H1 (cell line): ENCODE measurements around the gene SLC19A1. TPM values are rescaled to one million over a fixed set of nuclear protein-coding genes. Genes with fewer than 3 reads are reported as not detected.

Experiments
- SIN3A ChIP-seq, 2 experiments: IDR thresholded peaks in 1 of 2; conservative IDR thresholded peaks in 1 of 2; 2 replicates each; pipeline ENCODE4 v1.6.1; 2011 to 2012; ENCODE audit warnings: low read length in 2 of 2, improper control_type of control experiment in 1 of 2, low read depth in 1 of 2, mild to moderate bottlenecking in 1 of 2
- polyA plus RNA-seq, 7 experiments: library from polyadenylated mRNA; depleted of rRNA in 3 of 7; stranded (reverse) in 5 of 7; unstranded in 2 of 7; fragments of >200 nt in 5 of 7; fragments of 200-250 nt in 2 of 7; gene quantifications; 1 replicate in 5 of 7; 2 replicates in 1 of 7; 4 replicates in 1 of 7; pipeline versions ENCODE4 v1.2.1 to v1.2.3, GENCODE V29; 2011 to 2013; ENCODE audit warnings: missing spikeins in 2 of 7, mixed read lengths in 2 of 7
- total RNA-seq: library from RNA; stranded (reverse); fragmentation: NEBNext Ultra II Directional; extraction: Animal tissue kit (Norgen Biotek cat#: 25700); gene quantifications from 2 replicates; pipeline ENCODE4 v1.2.1, GENCODE V29; 2021

SLC19A1 gene
- total and polyA plus RNA-seq, 2 of the 8 experiments (the other 6 are each of a cell fraction or from before 2014, with no cell fraction given): 31.6 to 43.8 TPM

GRCh38 chr21:45491056-45491455 is 51.2 kb downstream of the SLC19A1 start (continued):
- TF ChIP-seq SIN3A (conservative IDR thresholded peaks at IDR 0.05 in 1 of 2, IDR thresholded peaks at IDR 0.05 in 1 of 2; ENCODE audit: low read depth in 1 of 2, low read length in 2 of 2): no peak
